PC-3 (cell line): ENCODE results near the gene RSF1. TPM values are rescaled to one million over a fixed set of nuclear protein-coding genes. Genes with fewer than 3 reads are reported as not detected.

Source experiments
- ATAC-seq: fragments of 200-7000 bp; cut with Tn5 transposase; 2 replicates; pipeline ENCODE4 v1.9.1; 2020; ENCODE audit warnings: mild to moderate bottlenecking, moderate library complexity
- BruUV-seq: library from RNA; stranded (reverse); fragments of 400-500 nt; replicated peaks from 2 replicates; lab custom pipeline; 2021; lab: Mats Ljungman, UMichigan
- CTCF ChIA-PET: fragments of 300-600 bp; sonication (Branson Sonifier 250); formaldehyde crosslinking; loops from one replicate; lab custom pipeline; 2022; ENCODE audit warnings: antibody characterized with exemption; lab: Charles Lee
- POLR2A ChIA-PET: fragments of 300-600 bp; sonication (Branson Sonifier 250); formaldehyde crosslinking; loops from one replicate; lab custom pipeline; 2022; ENCODE audit warnings: antibody characterized with exemption; ENCODE audit not compliant: unreplicated experiment; lab: Charles Lee
- DNase-seq: peaks from one replicate; pipeline ENCODE4 v3.0.0-alpha.2; 2015
- H2AFZ ChIP-seq: fragments of 300-600 bp; sonication (generic); 2 replicates; pipeline ENCODE4 v1.6.0; 2016; ENCODE audit warnings: antibody characterized with exemption, low read length
- H3F3A ChIP-seq: fragments of 300-600 bp; sonication (generic); one replicate; pipeline ENCODE4 v1.6.0; 2017; ENCODE audit warnings: antibody characterized with exemption, low read length, control low read depth, mild to moderate bottlenecking; ENCODE audit not compliant: unreplicated experiment
- H3K27ac ChIP-seq: fragments of 300-600 bp; sonication (generic); 2 replicates; pipeline ENCODE4 v1.5.1; 2016; ENCODE audit warnings: mild to moderate bottlenecking, low read length
- H3K27me3 ChIP-seq: fragments of 300-600 bp; sonication (generic); 2 replicates; pipeline ENCODE4 v1.6.1; 2016; ENCODE audit warnings: low read length, mixed read lengths
- H3K36me3 ChIP-seq: fragments of 300-600 bp; sonication (generic); 2 replicates; pipeline ENCODE4 v1.6.1; 2016; ENCODE audit warnings: low read depth, mixed run types, low read length, mixed read lengths
- H3K4me1 ChIP-seq: fragments of 300-600 bp; sonication (generic); 2 replicates; pipeline ENCODE4 v1.5.1; 2016; ENCODE audit warnings: low read length; ENCODE audit not compliant: insufficient read depth
- H3K4me2 ChIP-seq: fragments of 300-600 bp; sonication (generic); 2 replicates; pipeline ENCODE4 v1.6.0; 2016; ENCODE audit warnings: low read length
- H3K4me3 ChIP-seq: fragments of 300-600 bp; sonication (generic); 2 replicates; pipeline ENCODE4 v1.5.1; 2016; ENCODE audit warnings: mild to moderate bottlenecking, low read length, mixed read lengths
- H3K79me2 ChIP-seq: fragments of 300-600 bp; sonication (generic); 2 replicates; pipeline ENCODE4 v1.6.1; 2017; ENCODE audit warnings: low read length, mixed read lengths
- H3K9ac ChIP-seq: fragments of 300-600 bp; sonication (generic); 2 replicates; pipeline ENCODE4 v1.6.0; 2016; ENCODE audit warnings: mild to moderate bottlenecking, low read length
- H3K9me2 ChIP-seq: fragments of 300-600 bp; sonication (generic); replicated peaks from 2 replicates; pipeline ENCODE4 v1.6.1; 2016; ENCODE audit warnings: mixed run types, low read length, mixed read lengths
- H3K9me3 ChIP-seq: fragments of 300-600 bp; sonication (generic); 2 replicates; pipeline ENCODE4 v1.6.1; 2016; ENCODE audit warnings: low read length, mixed read lengths
- H4K20me1 ChIP-seq: fragments of 300-600 bp; sonication (generic); 2 replicates; pipeline ENCODE4 v1.6.1; 2016; ENCODE audit warnings: low read length, mixed read lengths
- EZH2 ChIP-seq: fragments of 300-600 bp; sonication (generic); IDR thresholded peaks from one replicate; pipeline ENCODE4 v1.6.1; 2017; ENCODE audit warnings: antibody characterized with exemption, mild to moderate bottlenecking, low read length; ENCODE audit not compliant: unreplicated experiment
- EZH2phosphoT487 ChIP-seq: fragments of 300-600 bp; sonication (generic); IDR thresholded peaks from 2 replicates; pipeline ENCODE4 v1.6.1; 2018; ENCODE audit warnings: mild to moderate bottlenecking, antibody characterized with exemption, low read length, borderline replicate concordance
- intact Hi-C: fragments of 100-400 bp; cut with micrococcal nuclease; formaldehyde crosslinking; loops from 2 replicates; pipeline ENCODE4 v1.9.0; 2023
- total RNA-seq: library from RNA; depleted of rRNA; stranded (reverse); fragments of >200 nt; gene quantifications from 2 replicates; pipeline ENCODE4 v1.2.3, GENCODE V29; 2014
- TF ChIP-seq, protein P1 (sequence below): fragments of 300-600 bp; sonication (generic); conservative IDR thresholded peaks from 2 replicates; pipeline ENCODE4 v1.5.1; 2017; ENCODE audit warnings: antibody characterized with exemption, low read depth, mild to moderate bottlenecking, low read length

RSF1 gene
- total RNA-seq, 1 experiment from 2014 or later: 30.0 TPM

DNA sequence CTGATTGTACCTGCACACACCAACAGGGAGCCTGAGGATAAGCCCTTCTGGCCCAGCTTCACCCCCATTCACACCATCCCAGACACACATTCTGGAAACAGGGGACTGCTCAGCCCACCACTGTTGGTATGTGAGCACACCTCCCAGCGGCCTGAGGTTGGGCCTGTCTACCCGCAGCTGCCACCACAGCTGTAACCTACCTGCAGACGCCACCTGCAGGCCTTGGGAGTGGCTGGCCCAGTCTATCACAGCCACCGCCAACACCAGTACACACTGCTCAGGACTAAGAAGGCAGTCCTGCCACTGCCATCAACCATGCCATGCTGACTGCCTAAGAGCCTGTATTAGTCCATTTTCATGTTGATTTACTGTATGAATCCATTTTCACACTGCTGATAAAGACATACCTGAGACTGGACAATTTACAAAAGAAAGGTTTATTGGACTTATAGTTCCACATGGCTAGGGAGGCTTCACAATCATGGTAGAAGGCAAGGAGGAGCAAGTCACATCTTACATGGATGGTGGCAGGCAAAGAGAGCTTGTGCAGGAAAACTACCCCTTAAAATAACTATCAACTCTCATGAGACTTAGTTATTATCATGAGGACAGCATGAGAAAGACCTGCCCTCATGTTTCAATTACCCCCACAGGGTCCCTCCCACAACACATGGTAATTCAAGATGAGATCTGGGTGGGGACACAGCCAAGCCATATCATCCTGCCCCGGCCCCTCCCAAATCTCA lies 30.6 kb downstream of the RSF1 start:
- Histone ChIP-seq H3K9me3 (no peaks in the 10 kb centered on the region), H3K27ac (no peak overlapping the region), H3K79me2 (peaks cover 87% of the 10 kb centered on the region), H3K4me3 (no peak overlapping the region), H3K4me1 (no peaks in the 10 kb centered on the region), H3K27me3 (no peaks in the 10 kb centered on the region), H4K20me1 (peaks cover 24% of the 10 kb centered on the region), H3K9me2 (no peaks in the 10 kb centered on the region), H3K4me2 (no peak overlapping the region), H3K36me3 (no peaks in the 10 kb centered on the region), H2AFZ (no peak overlapping the region), H3K9ac (no peak overlapping the region), H3F3A (no peaks in the 10 kb centered on the region)
- TF ChIP-seq EZH2phosphoT487 (no peak), EZH2 (no peak)
- TF ChIP-seq, protein P1, sequence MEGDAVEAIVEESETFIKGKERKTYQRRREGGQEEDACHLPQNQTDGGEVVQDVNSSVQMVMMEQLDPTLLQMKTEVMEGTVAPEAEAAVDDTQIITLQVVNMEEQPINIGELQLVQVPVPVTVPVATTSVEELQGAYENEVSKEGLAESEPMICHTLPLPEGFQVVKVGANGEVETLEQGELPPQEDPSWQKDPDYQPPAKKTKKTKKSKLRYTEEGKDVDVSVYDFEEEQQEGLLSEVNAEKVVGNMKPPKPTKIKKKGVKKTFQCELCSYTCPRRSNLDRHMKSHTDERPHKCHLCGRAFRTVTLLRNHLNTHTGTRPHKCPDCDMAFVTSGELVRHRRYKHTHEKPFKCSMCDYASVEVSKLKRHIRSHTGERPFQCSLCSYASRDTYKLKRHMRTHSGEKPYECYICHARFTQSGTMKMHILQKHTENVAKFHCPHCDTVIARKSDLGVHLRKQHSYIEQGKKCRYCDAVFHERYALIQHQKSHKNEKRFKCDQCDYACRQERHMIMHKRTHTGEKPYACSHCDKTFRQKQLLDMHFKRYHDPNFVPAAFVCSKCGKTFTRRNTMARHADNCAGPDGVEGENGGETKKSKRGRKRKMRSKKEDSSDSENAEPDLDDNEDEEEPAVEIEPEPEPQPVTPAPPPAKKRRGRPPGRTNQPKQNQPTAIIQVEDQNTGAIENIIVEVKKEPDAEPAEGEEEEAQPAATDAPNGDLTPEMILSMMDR: no peak
- intact Hi-C loops: no loop called here
- BruUV-seq: no TSS peak
- POLR2A ChIA-PET: no interaction called here
- ATAC-seq (no peak; the same call in 1 of the 2 replicates), DNase-seq (no peak)
- CTCF ChIA-PET: interaction anchor here (0.6 kb wide), 1 partner anchor 870 kb away, joined by 3 read pairs; no protein-coding TSS in a partner anchor

DNA sequence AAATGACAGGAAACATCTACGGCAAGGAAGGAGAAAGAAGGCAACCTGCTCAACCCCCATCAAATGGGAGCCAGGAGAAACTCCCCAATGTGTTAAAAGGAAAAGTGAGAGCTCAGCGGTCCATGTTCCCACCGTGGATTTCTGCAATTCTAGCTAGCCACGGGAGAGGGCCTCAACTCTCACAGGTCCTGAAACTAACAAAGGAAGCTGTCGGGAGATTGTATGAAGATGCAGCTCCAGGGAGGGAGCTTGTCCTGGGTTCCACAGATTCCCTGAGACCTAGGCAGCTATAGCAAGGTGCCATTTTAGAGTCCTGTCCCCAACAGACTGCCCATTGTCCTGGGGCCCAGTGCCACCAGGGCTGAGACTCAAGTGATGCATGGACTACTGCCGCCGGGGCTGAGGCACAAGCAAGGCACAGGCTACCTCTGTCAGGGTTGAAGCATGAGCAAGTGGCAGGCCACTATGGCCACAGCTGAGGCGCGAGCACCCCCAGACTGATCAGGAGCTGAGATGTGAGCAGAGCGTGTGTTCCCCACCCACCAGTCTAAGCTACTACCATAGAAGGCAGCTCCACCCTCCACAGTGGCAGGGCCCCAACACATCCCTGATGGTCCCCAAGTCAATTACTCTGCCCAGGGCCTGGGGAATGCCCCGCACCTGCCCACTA lies 31.3 kb downstream of the RSF1 start:
- peaks cover 81% of the 10 kb centered on the region for H3K79me2 ChIP-seq
- no peak overlapping the region for H3K4me2 ChIP-seq
- ATAC-seq (no peak), DNase-seq (no peak)
- TF ChIP-seq, protein P1: no peak
- TF ChIP-seq EZH2phosphoT487 (no peak), EZH2 (no peak)
- H4K20me1 ChIP-seq: peaks cover 27% of the 10 kb centered on the region
- no peak overlapping the region for H3K27ac ChIP-seq
- no peak overlapping the region for H3K9ac ChIP-seq
- no peaks in the 10 kb centered on the region for H3F3A ChIP-seq
- no peaks in the 10 kb centered on the region for H3K9me2 ChIP-seq
- H3K36me3 ChIP-seq: no peaks in the 10 kb centered on the region
- H2AFZ ChIP-seq: no peak overlapping the region
- BruUV-seq: no TSS peak
- H3K9me3 ChIP-seq: no peaks in the 10 kb centered on the region
- no peaks in the 10 kb centered on the region for H3K4me1 ChIP-seq
- POLR2A ChIA-PET: interaction anchor here (0.7 kb wide), 2 partner anchors 49 to 79 kb away, joined by 5 to 10 read pairs; no protein-coding TSS in a partner anchor
- CTCF ChIA-PET: interaction anchor here (0.6 kb wide), 1 partner anchor 869 kb away, joined by 3 read pairs; no protein-coding TSS in a partner anchor
- H3K27me3 ChIP-seq: no peaks in the 10 kb centered on the region
- intact Hi-C loops: no loop called here
- no peak overlapping the region for H3K4me3 ChIP-seq
